Lung (tissue), 16 donors: ENCODE results near the gene PSMD7. TPM values are rescaled to one million over a fixed set of nuclear protein-coding genes. Genes with fewer than 3 reads are reported as not detected.
A peak's percentile ranks its signal among the peaks of the same experiment; 100 is the strongest.

Source experiments
- ATAC-seq: fragments of 200-7000 bp; cut with Tn5 transposase; one replicate; pipeline ENCODE4 v1.9.1; 2020; ENCODE audit warnings: moderate number of reproducible peaks; ENCODE audit not compliant: insufficient read depth, low FRiP score
- DNase-seq, 3 donors: peaks; one replicate each; pipeline ENCODE4 v3.0.0-alpha.2; 2013 to 2017
- H3K27ac ChIP-seq, 2 donors: one replicate each; pipeline ENCODE4 v1.5.1; 2013; ENCODE audit warnings: mild to moderate bottlenecking in 2 of 2, moderate library complexity in 2 of 2, control low read depth in 1 of 2, inconsistent platforms in 1 of 2, low read depth in 1 of 2, low read length in 1 of 2
- H3K27me3 ChIP-seq, 3 donors: one replicate each; pipeline ENCODE4 v1.5.1; 2013; ENCODE audit warnings: low read length in 2 of 3; ENCODE audit not compliant: control insufficient read depth in 3 of 3, insufficient read depth in 3 of 3
- H3K36me3 ChIP-seq, 4 donors: one replicate each; pipeline ENCODE4 v1.5.1; 2013; ENCODE audit warnings: low read length in 4 of 4, mild to moderate bottlenecking in 1 of 4, moderate library complexity in 1 of 4; ENCODE audit not compliant: control insufficient read depth in 4 of 4, insufficient read depth in 4 of 4
- H3K4me1 ChIP-seq, 5 donors: one replicate each; pipeline ENCODE4 v1.5.1; 2013; ENCODE audit warnings: low read length in 5 of 5, mild to moderate bottlenecking in 2 of 5, moderate library complexity in 1 of 5; ENCODE audit not compliant: control insufficient read depth in 5 of 5, insufficient read depth in 5 of 5
- H3K4me3 ChIP-seq: one replicate; pipeline ENCODE4 v1.5.1; 2013; ENCODE audit warnings: mild to moderate bottlenecking, control low read depth, moderate library complexity
- H3K9ac ChIP-seq, 2 donors: one replicate each; pipeline ENCODE4 v1.5.1; 2013; ENCODE audit warnings: low read length in 2 of 2, control low read depth in 1 of 2; ENCODE audit not compliant: insufficient read depth in 1 of 2
- H3K9me3 ChIP-seq, 4 donors: one replicate each; pipeline ENCODE4 v1.5.1; 2013; ENCODE audit warnings: low read length in 3 of 4, mild to moderate bottlenecking in 1 of 4, moderate library complexity in 1 of 4; ENCODE audit not compliant: control insufficient read depth in 4 of 4, insufficient read depth in 3 of 4
- WGBS, 2 donors: extraction: QIAGEN DNeasy Blood & Tissue Kit; methylation state at CpG; one replicate each; pipeline ENCODE4 v1.1.7; 2013; 5-methylcytosine and 5-hydroxymethylcytosine counted together
- long read RNA-seq, 5 donors: transcript quantifications; one replicate each; lab custom pipeline, GENCODE V29; 2026
- polyA plus RNA-seq, 2 donors: library from polyadenylated mRNA; stranded (reverse); fragments of 200-250 nt; gene quantifications; one replicate each; pipeline ENCODE4 v1.2.1, GENCODE V29; 2013
- total RNA-seq, 2 donors: library from RNA; depleted of rRNA in 1 of 2; stranded (reverse); fragments of >200 nt in 1 of 2; gene quantifications; one replicate each; pipeline ENCODE4 v1.2.1, GENCODE V29; 2014 to 2021
- TF ChIP-seq, protein P1 (sequence below): IDR thresholded peaks from 2 replicates; pipeline ENCODE4 v1.5.1; 2012; ENCODE audit warnings: mild to moderate bottlenecking; ENCODE audit errors: control extremely low read depth, extremely low read depth
- donor health status: control.
- donor health status: control.
- donor health status: Bipolar disorder and iron deficiency.
- donor health status: healthy.
- donor health status: DM: yes; HTN: yes; CAD: no.

PSMD7 gene
- total RNA-seq: 10 to 100 TPM; 30.7 to 70.6 TPM
- polyA plus RNA-seq: 100 to 1,000 TPM in 1 of 2 donors, 10 to 100 TPM in 1; 46.7 to 118 TPM
- long read RNA-seq, donor 1, transcript PSMD7-202 (2 exons, 724 nt): minor isoform, 5 of 51 reads
- long read RNA-seq, donor 1, transcript PSMD7-201 (7 exons, 1,670 nt): major isoform, 44 of 51 reads
- long read RNA-seq, donor 1, partial matches to known transcripts: 0 of 51 reads
- long read RNA-seq, donor 1, other reads (novel, unspliced or antisense): 0 of 51 reads
- long read RNA-seq, donor 2, transcript PSMD7-201 (7 exons, 1,670 nt): major isoform, 23 of 36 reads
- long read RNA-seq, donor 2, partial matches to known transcripts: 11 of 36 reads
- long read RNA-seq, donor 2, other reads (novel, unspliced or antisense): 0 of 36 reads
- long read RNA-seq, donor 3, transcript PSMD7-201 (7 exons, 1,670 nt): major isoform, 24 of 35 reads
- long read RNA-seq, donor 3, transcript PSMD7-202 (2 exons, 724 nt): minor isoform, 8 of 35 reads
- long read RNA-seq, donor 3, partial matches to known transcripts: 0 of 35 reads
- long read RNA-seq, donor 3, other reads (novel, unspliced or antisense): 0 of 35 reads
- long read RNA-seq, donor 4, transcript PSMD7-201 (7 exons, 1,670 nt): major isoform, 34 of 54 reads
- long read RNA-seq, donor 4, partial matches to known transcripts: 15 of 54 reads
- long read RNA-seq, donor 4, other reads (novel, unspliced or antisense): 0 of 54 reads
- long read RNA-seq, donor 5, transcript PSMD7-201 (7 exons, 1,670 nt): major isoform, 52 of 80 reads
- long read RNA-seq, donor 5, transcript PSMD7-202 (2 exons, 724 nt): minor isoform, 7 of 80 reads
- long read RNA-seq, donor 5, partial matches to known transcripts: 19 of 80 reads
- long read RNA-seq, donor 5, other reads (novel, unspliced or antisense): 0 of 80 reads

DNA sequence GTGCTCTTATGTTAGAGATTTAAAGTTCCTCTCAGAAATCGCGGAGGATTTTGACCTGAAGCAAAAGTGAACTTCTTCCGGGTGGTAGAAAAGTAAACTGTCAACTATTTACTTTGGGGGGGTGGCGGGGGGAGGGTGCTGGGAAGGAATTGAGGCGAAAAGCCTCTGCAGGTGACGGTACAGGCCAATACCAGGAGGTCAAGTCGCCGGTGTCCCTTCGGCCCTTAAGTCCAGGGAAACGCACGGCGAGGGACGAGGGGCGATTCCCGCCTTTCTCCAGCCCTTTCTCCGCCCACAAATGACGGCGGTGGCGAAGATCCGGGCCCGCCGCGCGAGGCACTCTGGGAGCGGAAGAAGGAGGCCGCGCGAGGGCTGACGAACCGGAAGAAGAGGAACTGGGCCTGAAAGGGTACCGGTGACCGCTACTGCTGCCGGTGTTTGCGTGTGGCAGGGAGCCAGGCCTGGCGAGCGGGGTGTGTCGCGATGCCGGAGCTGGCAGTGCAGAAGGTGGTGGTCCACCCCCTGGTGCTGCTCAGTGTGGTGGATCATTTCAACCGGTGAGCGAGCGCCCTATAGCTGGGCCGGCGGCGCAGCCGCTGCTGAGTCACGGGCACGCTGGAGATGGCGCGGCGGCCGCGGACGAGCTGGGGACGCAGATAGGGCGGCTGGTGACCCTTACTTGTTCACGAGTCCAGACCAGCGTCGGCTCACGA lies at the start of gene PSMD7:
Gene PSMD7 (plus strand): TSS at position 383 of the 713 bp plus-strand sequence. CDS start 101 bp downstream, at position 484.
- no peaks in the 10 kb centered on the region for H3K27me3 ChIP-seq
- H3K36me3 ChIP-seq: peaks cover 5 to 24% (median 18%) of the 10 kb centered on the region in 4 donors
- peak within 1 kb of the TSS; percentile 76 for H3K4me3 ChIP-seq
- peaks cover 0 to 21% (median 9%) of the 10 kb centered on the region in 5 donors for H3K4me1 ChIP-seq
- H3K9me3 ChIP-seq: peaks cover 0 to 2% (median 2%) of the 10 kb centered on the region in 4 donors
- ATAC-seq (peak; percentile 97), DNase-seq (peak; percentile 93 to 95 (median 95))
- 0% methylated on average over 59 to 60 of the region's 60 CpGs for WGBS, 2 donors
- TF ChIP-seq, protein P1, sequence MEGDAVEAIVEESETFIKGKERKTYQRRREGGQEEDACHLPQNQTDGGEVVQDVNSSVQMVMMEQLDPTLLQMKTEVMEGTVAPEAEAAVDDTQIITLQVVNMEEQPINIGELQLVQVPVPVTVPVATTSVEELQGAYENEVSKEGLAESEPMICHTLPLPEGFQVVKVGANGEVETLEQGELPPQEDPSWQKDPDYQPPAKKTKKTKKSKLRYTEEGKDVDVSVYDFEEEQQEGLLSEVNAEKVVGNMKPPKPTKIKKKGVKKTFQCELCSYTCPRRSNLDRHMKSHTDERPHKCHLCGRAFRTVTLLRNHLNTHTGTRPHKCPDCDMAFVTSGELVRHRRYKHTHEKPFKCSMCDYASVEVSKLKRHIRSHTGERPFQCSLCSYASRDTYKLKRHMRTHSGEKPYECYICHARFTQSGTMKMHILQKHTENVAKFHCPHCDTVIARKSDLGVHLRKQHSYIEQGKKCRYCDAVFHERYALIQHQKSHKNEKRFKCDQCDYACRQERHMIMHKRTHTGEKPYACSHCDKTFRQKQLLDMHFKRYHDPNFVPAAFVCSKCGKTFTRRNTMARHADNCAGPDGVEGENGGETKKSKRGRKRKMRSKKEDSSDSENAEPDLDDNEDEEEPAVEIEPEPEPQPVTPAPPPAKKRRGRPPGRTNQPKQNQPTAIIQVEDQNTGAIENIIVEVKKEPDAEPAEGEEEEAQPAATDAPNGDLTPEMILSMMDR: no peak
- H3K27ac ChIP-seq: peak within 1 kb of the TSS; percentile 95 to 97
- H3K9ac ChIP-seq: peak within 1 kb of the TSS; percentile 84 to 91

DNA sequence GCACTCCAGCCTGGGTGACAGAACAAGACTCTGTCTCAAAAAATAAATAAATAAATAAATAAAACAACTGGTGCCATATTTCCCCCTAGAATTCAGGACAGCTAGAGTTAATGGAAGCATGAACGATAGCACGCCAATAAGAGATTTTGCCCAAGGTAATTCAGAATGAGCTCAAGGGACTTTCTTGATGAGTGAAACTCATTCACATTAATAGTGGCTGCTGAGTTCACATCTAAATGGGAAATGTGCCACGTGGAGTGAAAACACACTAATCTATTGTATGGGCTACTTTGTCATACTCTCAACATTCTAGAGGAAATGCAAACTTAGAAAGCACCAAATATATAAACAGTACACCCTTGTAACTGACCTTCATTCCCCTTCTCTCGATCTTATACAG lies 47.4 kb upstream of the PSMD7 start:
- ATAC-seq (no peak), DNase-seq (no peak)
- Histone ChIP-seq H3K36me3 (no peaks in the 10 kb centered on the region), H3K9me3 (no peaks in the 10 kb centered on the region), H3K9ac (no peak overlapping the region), H3K27ac (no peak overlapping the region), H3K4me1 (no peaks in the 10 kb centered on the region), H3K4me3 (no peak overlapping the region), H3K27me3 (no peaks in the 10 kb centered on the region)
- TF ChIP-seq, protein P1: no peak
- 64 to 84% methylated on average over 4 of the region's 4 CpGs for WGBS, 2 donors

DNA sequence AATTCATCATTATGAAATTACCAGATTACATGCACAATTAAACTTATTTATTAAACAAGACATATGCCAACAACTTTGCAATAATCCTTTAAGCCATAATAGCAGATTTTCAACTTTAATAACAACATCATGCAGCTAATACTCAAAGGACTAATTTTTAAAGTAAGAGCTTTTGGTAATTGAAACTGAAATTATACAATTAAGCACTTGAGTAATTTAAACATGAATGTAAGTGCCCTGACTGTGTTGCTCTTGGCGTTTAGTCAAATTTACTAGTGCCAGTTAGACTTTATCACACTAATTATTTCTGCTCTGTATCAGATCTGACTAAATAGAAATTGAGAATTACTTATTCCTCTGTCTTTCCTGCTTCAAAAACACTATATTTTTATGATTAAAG lies 46.8 kb upstream of the PSMD7 start:
- no peaks in the 10 kb centered on the region for H3K36me3 ChIP-seq

More for the DNA sequence above, 46.8 kb upstream of the PSMD7 start:
- 59 to 83% methylated on average over 1 of the region's 1 CpG for WGBS, 2 donors
- Histone ChIP-seq H3K4me1 (no peaks in the 10 kb centered on the region), H3K9me3 (no peaks in the 10 kb centered on the region), H3K27me3 (no peaks in the 10 kb centered on the region), H3K9ac (no peak overlapping the region), H3K27ac (no peak overlapping the region), H3K4me3 (no peak overlapping the region)
- no peak for DNase-seq
- TF ChIP-seq, protein P1: no peak
- ATAC-seq: no peak
